Right lobe of liver (tissue), 6 donors: ENCODE results near the gene PCDHGC4. TPM values are rescaled to one million over a fixed set of nuclear protein-coding genes. Genes with fewer than 3 reads are reported as not detected.

Source experiments
- ATAC-seq, 4 donors: fragments of 200-7000 bp; cut with Tn5 transposase; one replicate each; pipeline ENCODE4 v1.9.1; 2020; ENCODE audit warnings: mild to moderate bottlenecking in 4 of 4, moderate library complexity in 4 of 4
- DNase-seq, 3 donors: peaks; one replicate each; pipeline ENCODE4 v3.0.0-alpha.2; 2020
- H3K27ac ChIP-seq, 3 donors: fragments of 200-600 bp; one replicate each; pipeline ENCODE4 v1.8.0; 2022
- H3K27me3 ChIP-seq, 2 donors: fragments of 200-600 bp; one replicate each; pipeline ENCODE4 v1.8.0; 2022
- H3K36me3 ChIP-seq, 4 donors: fragments of 200-600 bp; sonication (generic) in 1 of 4; one replicate each; pipeline versions ENCODE4 v1.5.1 to v1.8.0; 2017 to 2022; ENCODE audit warnings: control low read depth in 1 of 4
- H3K4me1 ChIP-seq, 4 donors: fragments of 200-600 bp; sonication (generic) in 1 of 4; one replicate each; pipeline versions ENCODE4 v1.5.1 to v1.8.0; 2017 to 2022; ENCODE audit warnings: control low read depth in 1 of 4
- H3K4me3 ChIP-seq, 3 donors: fragments of 200-600 bp; one replicate each; pipeline ENCODE4 v1.8.0; 2022
- H3K9me3 ChIP-seq, 4 donors: fragments of 200-600 bp; sonication (generic) in 1 of 4; one replicate each; pipeline versions ENCODE4 v1.5.1 to v1.8.0; 2017 to 2022; ENCODE audit warnings: control low read depth in 1 of 4
- POLR2A ChIP-seq: fragments of 450-650 bp; IDR thresholded peaks from one replicate; pipeline ENCODE4 v1.6.1; 2017; ENCODE audit warnings: antibody characterized with exemption, mild to moderate bottlenecking
- WGBS: methylation state at CpG from one replicate; pipeline ENCODE4 v1.1.6; 2018; ENCODE audit warnings: low coverage, low lambda C conversion rate; ENCODE audit not compliant: insufficient coverage; ENCODE audit errors: missing lambda C conversion rate; 5-methylcytosine and 5-hydroxymethylcytosine counted together
- intact Hi-C, 2 donors: fragments of 100-400 bp; cut with DNase I; formaldehyde crosslinking; loops; one replicate each; pipeline versions ENCODE4 v1.11.2 to v1.14.1; 2022
- total RNA-seq, 6 experiments: library from RNA; depleted of rRNA in 2 of 6; stranded (reverse); fragments of >200 nt in 2 of 6; fragmentation: NEBNext Ultra II Directional in 3 of 6; extraction: Animal tissue kit (Norgen Biotek cat#: 25700) in 3 of 6; gene quantifications; one replicate each; pipeline versions ENCODE4 v1.1.0 to v1.2.4, GENCODE V29; 2016 to 2023
- TF ChIP-seq, protein P1 (sequence below), 4 donors: fragments of 200-600 bp in 3 of 4; fragments of 450-650 bp in 1 of 4; IDR thresholded peaks; one replicate each; pipeline versions ENCODE4 v1.5.1 to v1.8.0; 2016 to 2022; ENCODE audit warnings: antibody characterized with exemption in 4 of 4, mild to moderate bottlenecking in 2 of 4
- donor health status: DM: no; HTN: yes; CAD: no.
- donor health status: DM: no; HTN: no; CAD: no.
- donor health status: DM: no; HTN: no; CAD: no.
- donor health status: DM: no; HTN: yes; CAD: no.
- donor health status: DM: no; HTN: yes; CAD: no.

PCDHGC4 gene
- total RNA-seq, 6 experiments from 2014 or later = 0.20 to 10.7 (median 0.34) TPM

DNA sequence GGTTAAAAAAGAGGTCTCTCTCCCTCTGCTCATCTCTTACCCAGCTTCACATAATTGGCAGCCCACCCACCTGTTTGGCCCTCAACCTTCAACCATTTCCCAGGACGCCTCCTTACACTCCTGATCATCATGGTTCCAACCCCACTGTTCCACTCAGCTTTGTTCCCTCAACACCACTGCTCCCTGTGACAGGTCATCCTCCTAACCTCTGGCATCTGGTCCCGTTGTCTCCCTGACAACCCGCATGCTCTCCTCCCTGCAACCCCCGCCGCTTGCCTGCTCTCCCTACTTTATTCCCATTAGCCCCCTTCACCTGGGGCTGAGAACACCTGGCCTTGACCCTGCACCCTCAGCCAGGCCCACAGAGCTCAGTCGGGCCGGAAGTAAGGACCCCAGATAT is 16.9 kb downstream of the PCDHGC4 start:
- intact Hi-C loops = no loop called here
- ATAC-seq (no peak), DNase-seq (no peak)
- Histone ChIP-seq H3K36me3 (no peaks in the 10 kb centered on the region), H3K27ac (no peak overlapping the region), H3K4me3 (no peak overlapping the region), H3K4me1 (no peaks in the 10 kb centered on the region), H3K9me3 (no peaks in the 10 kb centered on the region), H3K27me3 (no peaks in the 10 kb centered on the region)
- WGBS = 74% methylated on average over 7 of the region's 7 CpGs
- TF ChIP-seq, protein P1, sequence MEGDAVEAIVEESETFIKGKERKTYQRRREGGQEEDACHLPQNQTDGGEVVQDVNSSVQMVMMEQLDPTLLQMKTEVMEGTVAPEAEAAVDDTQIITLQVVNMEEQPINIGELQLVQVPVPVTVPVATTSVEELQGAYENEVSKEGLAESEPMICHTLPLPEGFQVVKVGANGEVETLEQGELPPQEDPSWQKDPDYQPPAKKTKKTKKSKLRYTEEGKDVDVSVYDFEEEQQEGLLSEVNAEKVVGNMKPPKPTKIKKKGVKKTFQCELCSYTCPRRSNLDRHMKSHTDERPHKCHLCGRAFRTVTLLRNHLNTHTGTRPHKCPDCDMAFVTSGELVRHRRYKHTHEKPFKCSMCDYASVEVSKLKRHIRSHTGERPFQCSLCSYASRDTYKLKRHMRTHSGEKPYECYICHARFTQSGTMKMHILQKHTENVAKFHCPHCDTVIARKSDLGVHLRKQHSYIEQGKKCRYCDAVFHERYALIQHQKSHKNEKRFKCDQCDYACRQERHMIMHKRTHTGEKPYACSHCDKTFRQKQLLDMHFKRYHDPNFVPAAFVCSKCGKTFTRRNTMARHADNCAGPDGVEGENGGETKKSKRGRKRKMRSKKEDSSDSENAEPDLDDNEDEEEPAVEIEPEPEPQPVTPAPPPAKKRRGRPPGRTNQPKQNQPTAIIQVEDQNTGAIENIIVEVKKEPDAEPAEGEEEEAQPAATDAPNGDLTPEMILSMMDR (IDR thresholded peaks at IDR 0.05) = no peak
- no peak for TF ChIP-seq POLR2A

DNA sequence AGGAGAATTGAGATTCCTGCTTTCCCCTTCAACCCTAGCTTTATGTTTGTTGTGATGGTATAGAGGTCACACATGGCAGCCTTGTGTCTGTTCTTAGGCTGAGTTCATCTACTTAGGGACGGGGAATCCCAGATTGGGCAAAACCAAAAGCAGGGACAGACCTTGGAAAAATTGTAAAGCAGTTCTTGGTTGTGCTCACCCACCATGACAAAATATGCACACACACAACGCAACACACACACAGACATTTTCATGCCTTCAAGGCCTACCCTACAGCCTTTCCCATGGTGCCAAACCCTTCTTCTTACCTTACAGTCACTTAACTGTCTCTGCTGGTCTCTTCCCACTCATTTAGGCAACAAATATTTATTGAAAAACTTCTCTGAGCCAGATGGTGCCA is 18.9 kb downstream of the PCDHGC4 start:
- Histone ChIP-seq H3K36me3 (no peaks in the 10 kb centered on the region), H3K4me1 (no peaks in the 10 kb centered on the region), H3K27ac (no peak overlapping the region), H3K27me3 (no peaks in the 10 kb centered on the region), H3K4me3 (no peak overlapping the region), H3K9me3 (no peaks in the 10 kb centered on the region)
- no peak for ATAC-seq
- no peak for DNase-seq
- 94% methylated on average over 2 of the region's 2 CpGs for whole genome bisulfite sequencing
- TF ChIP-seq POLR2A = no peak
- TF ChIP-seq, protein P1 (IDR thresholded peaks at IDR 0.05) = no peak
- intact Hi-C loops = no loop called here

DNA sequence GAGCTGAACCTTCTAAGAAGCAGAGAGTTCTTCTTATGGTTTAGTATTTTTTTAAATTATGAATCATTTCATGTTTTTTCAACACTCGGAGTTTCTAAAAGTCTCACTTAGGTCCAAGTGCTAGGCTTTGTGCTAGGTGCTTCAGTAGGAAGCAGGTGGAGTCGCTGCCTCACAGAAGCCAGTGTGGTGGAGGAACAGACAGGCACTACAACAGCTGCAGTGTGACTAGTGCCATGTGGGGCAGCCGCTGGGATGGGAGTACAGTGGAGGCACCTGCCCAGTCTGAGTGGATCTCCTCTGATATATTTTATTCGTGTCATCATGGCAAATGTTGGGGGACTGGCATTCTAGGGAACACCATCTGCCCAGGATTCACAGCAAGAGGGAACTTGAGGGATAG is 19.4 kb downstream of the PCDHGC4 start:
- Histone ChIP-seq H3K27me3 (no peaks in the 10 kb centered on the region), H3K36me3 (no peaks in the 10 kb centered on the region), H3K27ac (no peak overlapping the region), H3K4me1 (no peaks in the 10 kb centered on the region), H3K4me3 (no peak overlapping the region), H3K9me3 (no peaks in the 10 kb centered on the region)
- 88% methylated on average over 4 of the region's 4 CpGs for WGBS
- no peak for TF ChIP-seq POLR2A
- TF ChIP-seq, protein P1 (IDR thresholded peaks at IDR 0.05) = no peak
- DNase-seq = no peak
- no peak for ATAC-seq
- intact Hi-C loops = no loop called here

DNA sequence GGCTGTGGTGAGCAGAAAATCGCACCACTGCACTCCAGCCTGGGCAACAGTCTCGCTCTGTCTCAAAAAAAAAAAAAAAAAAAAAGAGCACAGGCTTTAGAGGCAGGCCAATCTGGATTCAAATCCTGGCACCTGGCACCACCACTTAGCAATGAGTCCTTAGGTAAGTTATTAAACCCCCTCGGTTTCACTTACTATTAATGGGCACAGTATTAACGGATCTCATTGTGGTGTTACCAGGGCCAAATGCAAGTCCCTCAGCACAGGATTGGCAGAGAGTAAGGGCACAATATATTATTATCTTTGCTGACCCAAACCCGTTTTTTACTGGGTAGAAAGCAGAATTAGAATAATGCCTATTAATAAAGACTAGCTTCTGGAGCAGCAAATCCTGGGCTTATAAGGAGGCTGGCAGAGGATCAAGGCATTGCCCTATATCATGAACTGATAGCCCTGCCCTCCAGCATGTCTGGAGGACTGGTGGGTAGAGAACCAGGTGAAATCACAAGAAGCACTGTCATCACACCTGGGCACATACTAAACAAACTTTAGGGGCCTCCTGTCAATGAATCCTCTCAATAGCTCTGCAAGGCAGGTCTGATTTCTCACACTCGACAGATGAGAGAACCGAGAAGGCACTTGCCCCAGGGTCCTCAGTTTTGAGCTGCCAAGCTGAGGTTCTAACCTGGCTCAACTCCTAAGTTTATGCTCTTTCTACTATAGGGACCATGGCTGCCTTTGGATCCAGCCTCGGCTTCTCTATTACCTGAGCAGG is 21.7 kb downstream of the PCDHGC4 start:
- Histone ChIP-seq H3K4me1 (no peaks in the 10 kb centered on the region), H3K4me3 (no peak overlapping the region), H3K36me3 (no peaks in the 10 kb centered on the region), H3K27me3 (no peaks in the 10 kb centered on the region), H3K9me3 (no peaks in the 10 kb centered on the region), H3K27ac (no peak overlapping the region)
- DNase-seq = no peak
- 98% methylated on average over 6 of the region's 8 CpGs for WGBS
- no peak for ATAC-seq
- TF ChIP-seq POLR2A = no peak
- TF ChIP-seq, protein P1 (IDR thresholded peaks at IDR 0.05) = no peak
- intact Hi-C loops = no loop called here
